Adrenal gland (tissue), 5 donors: Measurements from ENCODE around the gene SEC11A.

ENCODE experiments used
- POLR2A ChIP-seq, 2 donors: fragments of 450-650 bp; IDR thresholded peaks; one replicate each; pipeline ENCODE4 v1.6.1; 2017; ENCODE audit warnings: antibody characterized with exemption in 2 of 2, mild to moderate bottlenecking in 2 of 2, moderate library complexity in 1 of 2
- TF ChIP-seq, protein P1 (sequence below), 6 experiments: fragments of 450-650 bp in 4 of 6; fragments of 200-600 bp in 2 of 6; sonication (generic) in 1 of 6; IDR thresholded peaks; 1 replicate in 5 of 6; 2 replicates in 1 of 6; pipeline versions ENCODE4 v1.5.1 to v1.8.0; 2016 to 2021; ENCODE audit warnings: antibody characterized with exemption in 6 of 6, mild to moderate bottlenecking in 2 of 6, moderate library complexity in 1 of 6
- donor health status: DM: no; HTN: no; CAD: no.

DNA sequence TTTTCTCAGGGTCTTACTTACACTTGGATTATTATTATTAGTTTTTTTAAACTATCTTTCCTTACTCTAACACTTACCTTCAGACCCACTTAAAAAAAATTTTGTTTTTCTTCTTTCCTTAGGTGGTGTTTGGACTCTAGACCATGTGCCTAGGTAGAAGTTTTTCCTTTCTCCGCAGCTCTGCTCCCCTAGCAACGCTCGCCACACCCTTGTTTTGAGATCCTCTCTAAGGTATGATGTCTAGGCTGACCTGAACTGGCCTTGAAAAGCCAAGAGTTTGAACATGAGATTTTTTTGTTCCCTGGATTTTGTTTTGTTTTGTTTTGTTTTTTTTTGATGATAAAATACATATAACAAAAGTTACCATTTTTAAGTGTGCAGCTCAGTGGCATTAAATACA lies 48.6 kb upstream of the SEC11A start:
- TF ChIP-seq, protein P1, sequence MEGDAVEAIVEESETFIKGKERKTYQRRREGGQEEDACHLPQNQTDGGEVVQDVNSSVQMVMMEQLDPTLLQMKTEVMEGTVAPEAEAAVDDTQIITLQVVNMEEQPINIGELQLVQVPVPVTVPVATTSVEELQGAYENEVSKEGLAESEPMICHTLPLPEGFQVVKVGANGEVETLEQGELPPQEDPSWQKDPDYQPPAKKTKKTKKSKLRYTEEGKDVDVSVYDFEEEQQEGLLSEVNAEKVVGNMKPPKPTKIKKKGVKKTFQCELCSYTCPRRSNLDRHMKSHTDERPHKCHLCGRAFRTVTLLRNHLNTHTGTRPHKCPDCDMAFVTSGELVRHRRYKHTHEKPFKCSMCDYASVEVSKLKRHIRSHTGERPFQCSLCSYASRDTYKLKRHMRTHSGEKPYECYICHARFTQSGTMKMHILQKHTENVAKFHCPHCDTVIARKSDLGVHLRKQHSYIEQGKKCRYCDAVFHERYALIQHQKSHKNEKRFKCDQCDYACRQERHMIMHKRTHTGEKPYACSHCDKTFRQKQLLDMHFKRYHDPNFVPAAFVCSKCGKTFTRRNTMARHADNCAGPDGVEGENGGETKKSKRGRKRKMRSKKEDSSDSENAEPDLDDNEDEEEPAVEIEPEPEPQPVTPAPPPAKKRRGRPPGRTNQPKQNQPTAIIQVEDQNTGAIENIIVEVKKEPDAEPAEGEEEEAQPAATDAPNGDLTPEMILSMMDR (IDR thresholded peaks at IDR 0.05): no peak
- TF ChIP-seq POLR2A (IDR thresholded peaks at IDR 0.05): no peak
